Activated CD8-positive, alpha-beta T cell treated with anti-CD3 and anti-CD28 coated beads for 36 hours (primary cell): Measurements from ENCODE around the gene C19orf18. TPM values are rescaled to one million over a fixed set of nuclear protein-coding genes. Genes with fewer than 3 reads are reported as not detected.

Source experiments
- ATAC-seq: fragments of 200-7000 bp; cut with Tn5 transposase; one replicate; pipeline ENCODE4 v1.10.0; 2021; ENCODE audit warnings: mild to moderate bottlenecking, moderate library complexity
- CTCF ChIA-PET: fragments of 350-600 bp; sonication (Branson Sonifier 250); formaldehyde crosslinking; loops from one replicate; lab custom pipeline; 2021; ENCODE audit warnings: antibody characterized with exemption; lab: Charles Lee
- POLR2A ChIA-PET: fragments of 350-600 bp; sonication (Branson Sonifier 250); formaldehyde crosslinking; loops from one replicate; lab custom pipeline; 2021; ENCODE audit warnings: antibody characterized with exemption; lab: Charles Lee
- DNase-seq: peaks from one replicate; pipeline ENCODE4 v3.0.0-alpha.2; 2020
- H3K27ac Mint-ChIP-seq: one replicate; pipeline ENCODE4 v1.8.0; 2021; ENCODE audit warnings: mild to moderate bottlenecking, mixed read lengths
- H3K27me3 Mint-ChIP-seq: one replicate; pipeline ENCODE4 v1.8.0; 2021; ENCODE audit warnings: mixed read lengths
- H3K36me3 Mint-ChIP-seq: one replicate; pipeline ENCODE4 v1.8.0; 2021; ENCODE audit warnings: low read depth, mixed read lengths
- H3K4me1 Mint-ChIP-seq: one replicate; pipeline ENCODE4 v1.8.0; 2021; ENCODE audit warnings: low read depth, mixed read lengths
- H3K4me3 Mint-ChIP-seq: one replicate; pipeline ENCODE4 v1.8.0; 2021; ENCODE audit warnings: mild to moderate bottlenecking, moderate library complexity, mixed read lengths
- H3K9me3 Mint-ChIP-seq: one replicate; pipeline ENCODE4 v1.8.0; 2021; ENCODE audit warnings: mixed read lengths
- intact Hi-C: fragments of 100-400 bp; cut with micrococcal nuclease; formaldehyde crosslinking; loops from one replicate; pipeline ENCODE4 v1.10.0; 2022
- total RNA-seq, 2 experiments: library from RNA; stranded (reverse); gene quantifications; one replicate each; pipeline ENCODE4 v1.2.3, GENCODE V29; 2021
- TF ChIP-seq, protein P1 (sequence below): fragments of 200-600 bp; IDR thresholded peaks from one replicate; pipeline ENCODE4 v1.8.0; 2022; ENCODE audit warnings: antibody characterized with exemption, mild to moderate bottlenecking

C19orf18 gene
- under 1 TPM; 0.29 to 0.34 TPM for total RNA-seq

- Mint-ChIP-seq H3K4me3 (no peak within 1 kb of the TSS), H3K27me3 (no peaks in the 10 kb centered on the region), H3K9me3 (peaks cover 77% of the 10 kb centered on the region), H3K36me3 (peaks cover 68% of the 10 kb centered on the region), H3K27ac (no peak within 1 kb of the TSS), H3K4me1 (no peaks in the 10 kb centered on the region)
- no peak for DNase-seq
- POLR2A ChIA-PET, result no interaction called here
- CTCF ChIA-PET, result no interaction called here
- ATAC-seq, result no peak
- intact Hi-C loops, result no loop called here
- TF ChIP-seq, protein P1, sequence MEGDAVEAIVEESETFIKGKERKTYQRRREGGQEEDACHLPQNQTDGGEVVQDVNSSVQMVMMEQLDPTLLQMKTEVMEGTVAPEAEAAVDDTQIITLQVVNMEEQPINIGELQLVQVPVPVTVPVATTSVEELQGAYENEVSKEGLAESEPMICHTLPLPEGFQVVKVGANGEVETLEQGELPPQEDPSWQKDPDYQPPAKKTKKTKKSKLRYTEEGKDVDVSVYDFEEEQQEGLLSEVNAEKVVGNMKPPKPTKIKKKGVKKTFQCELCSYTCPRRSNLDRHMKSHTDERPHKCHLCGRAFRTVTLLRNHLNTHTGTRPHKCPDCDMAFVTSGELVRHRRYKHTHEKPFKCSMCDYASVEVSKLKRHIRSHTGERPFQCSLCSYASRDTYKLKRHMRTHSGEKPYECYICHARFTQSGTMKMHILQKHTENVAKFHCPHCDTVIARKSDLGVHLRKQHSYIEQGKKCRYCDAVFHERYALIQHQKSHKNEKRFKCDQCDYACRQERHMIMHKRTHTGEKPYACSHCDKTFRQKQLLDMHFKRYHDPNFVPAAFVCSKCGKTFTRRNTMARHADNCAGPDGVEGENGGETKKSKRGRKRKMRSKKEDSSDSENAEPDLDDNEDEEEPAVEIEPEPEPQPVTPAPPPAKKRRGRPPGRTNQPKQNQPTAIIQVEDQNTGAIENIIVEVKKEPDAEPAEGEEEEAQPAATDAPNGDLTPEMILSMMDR, result no peak
Observed at GRCh38 chr19:57974434-57974833, at the start of gene C19orf18. C19orf18 (minus strand) TSS chr19:57974534; CDS start chr19:57974432, 102 bp downstream.

GRCh38 chr19:58022283-58022660 lies 47.9 kb upstream of the C19orf18 start:
- ChIA-PET POLR2A (interaction anchor here (1.0 kb wide), 1 partner anchor 161 kb away, joined by 3 read pairs; no protein-coding TSS in a partner anchor), CTCF (interaction anchor here (0.7 to 1.6 kb wide), 10 partner anchors 13 to 160 kb away, joined by 3 to 5 read pairs (median 3); partner anchors contain the start of gene ZNF135)
- peaks cover 1% of the 10 kb centered on the region for H3K4me1 Mint-ChIP-seq
- DNase-seq (no peak), ATAC-seq (no peak)
- peaks cover 26% of the 10 kb centered on the region for H3K9me3 Mint-ChIP-seq
- no peaks in the 10 kb centered on the region for H3K36me3 Mint-ChIP-seq
- peaks cover 2% of the 10 kb centered on the region for H3K27me3 Mint-ChIP-seq
- TF ChIP-seq, protein P1, result no peak
- H3K27ac Mint-ChIP-seq, result peak overlapping the region; percentile 69
- no peak overlapping the region for H3K4me3 Mint-ChIP-seq
- intact Hi-C loops, result loop anchor here (5.0 kb wide), 1 partner anchor 135 kb away; no protein-coding TSS in a partner anchor

DNA sequence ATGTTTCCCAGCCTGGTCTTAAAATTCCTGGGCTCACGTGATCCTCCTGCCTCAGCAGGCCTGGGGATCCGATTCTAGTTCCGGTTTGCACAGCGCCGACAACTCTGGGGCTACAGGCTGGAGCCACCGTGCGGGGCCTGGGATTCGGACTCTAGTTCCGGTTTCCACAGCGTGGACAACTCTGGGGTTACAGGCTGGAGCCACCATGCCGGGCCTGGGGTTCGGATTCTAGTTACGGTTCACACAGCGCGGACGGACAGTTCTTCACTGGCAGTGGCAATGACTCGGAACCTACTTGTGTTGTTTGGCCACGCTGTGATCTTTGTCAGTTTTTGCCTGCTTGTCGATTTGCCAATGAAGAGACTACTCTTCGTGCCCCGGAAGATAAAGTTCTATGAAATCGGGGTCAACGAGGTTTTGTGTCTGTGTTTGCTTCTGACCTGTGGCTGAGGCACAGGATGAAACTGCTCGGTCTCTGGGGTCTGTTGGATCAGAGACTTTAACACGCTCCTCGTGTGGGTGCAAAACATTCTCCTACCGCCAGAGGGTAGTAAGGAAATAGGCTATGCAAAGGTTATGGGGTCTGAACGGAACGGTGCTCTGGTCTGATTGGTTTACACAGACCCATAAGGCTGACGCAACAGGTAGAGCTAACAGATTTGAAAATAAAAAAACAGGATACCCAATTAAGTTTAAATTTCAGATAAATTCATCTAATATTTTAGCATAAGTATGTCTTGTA lies 47.4 kb upstream of the C19orf18 start:
- Mint-ChIP-seq H3K27me3 (peaks cover 4% of the 10 kb centered on the region), H3K4me1 (peaks cover 1% of the 10 kb centered on the region), H3K9me3 (peaks cover 26% of the 10 kb centered on the region), H3K27ac (no peak overlapping the region), H3K36me3 (no peaks in the 10 kb centered on the region), H3K4me3 (no peak overlapping the region)
- POLR2A ChIA-PET, result interaction anchor here (1.0 kb wide), 1 partner anchor 162 kb away, joined by 3 read pairs; no protein-coding TSS in a partner anchor
- ATAC-seq (peak; percentile 100), DNase-seq (peak; percentile 81)
- intact Hi-C loops, result loop anchor here (5.0 kb wide), 1 partner anchor 136 kb away; no protein-coding TSS in a partner anchor
- CTCF ChIA-PET, result interaction anchor here (0.7 to 1.6 kb wide), 10 partner anchors 13 to 160 kb away, joined by 3 to 5 read pairs (median 3); partner anchors contain the start of gene ZNF135
- TF ChIP-seq, protein P1, result peak; percentile 67

DNA sequence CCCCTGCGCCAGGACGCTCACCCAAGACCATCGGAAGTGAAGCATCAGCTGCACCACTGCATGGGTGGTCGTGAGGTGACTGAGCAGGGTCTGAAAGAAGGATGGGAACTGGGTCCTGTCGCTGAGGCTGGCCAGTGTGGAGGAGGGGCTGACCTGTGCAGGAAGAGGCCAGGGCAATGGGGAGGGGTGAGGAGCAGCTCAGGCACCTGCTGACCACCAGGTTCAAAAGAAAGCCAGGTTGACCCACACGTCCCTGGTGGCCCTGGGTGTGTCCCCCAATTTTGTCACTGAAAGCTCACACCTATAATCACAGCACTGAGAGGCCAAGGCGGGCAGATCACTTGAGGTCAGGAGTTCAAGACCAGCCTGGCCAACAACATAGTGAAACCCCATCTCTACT lies 45.8 kb upstream of the C19orf18 start:
- ChIA-PET CTCF (no interaction called here), POLR2A (no interaction called here)
- TF ChIP-seq, protein P1, result no peak
- no peak for DNase-seq
- H3K9me3 Mint-ChIP-seq, result peaks cover 20% of the 10 kb centered on the region
- no peak overlapping the region for H3K27ac Mint-ChIP-seq
- H3K36me3 Mint-ChIP-seq, result no peaks in the 10 kb centered on the region
- no peak overlapping the region for H3K4me3 Mint-ChIP-seq
- intact Hi-C loops, result loop anchor here (5.0 kb wide), 1 partner anchor 137 kb away; no protein-coding TSS in a partner anchor
- ATAC-seq, result no peak
- H3K27me3 Mint-ChIP-seq, result peaks cover 4% of the 10 kb centered on the region
- H3K4me1 Mint-ChIP-seq, result peaks cover 1% of the 10 kb centered on the region

DNA sequence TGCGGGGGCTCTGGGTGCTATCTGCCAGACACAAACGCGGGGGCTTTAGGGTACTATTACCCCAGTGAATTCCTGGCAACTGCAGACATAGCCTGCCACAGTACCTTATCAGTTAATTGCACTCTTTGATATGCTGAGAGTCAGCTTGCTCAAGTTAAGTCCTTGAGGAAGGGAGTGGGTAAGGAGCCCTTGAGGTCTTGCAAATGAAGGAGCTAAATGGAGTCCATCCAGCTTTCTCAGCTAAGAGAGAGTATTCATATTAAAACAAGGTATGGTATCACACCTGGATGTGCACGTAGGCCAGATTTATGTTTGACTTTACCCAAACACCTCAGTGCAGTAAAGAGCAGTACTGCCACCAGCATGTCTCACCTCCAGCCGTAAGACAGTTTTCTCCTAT lies 39.8 kb upstream of the C19orf18 start:
- intact Hi-C loops, result no loop called here
- Mint-ChIP-seq H3K4me1 (peaks cover 4% of the 10 kb centered on the region), H3K27me3 (peaks cover 4% of the 10 kb centered on the region), H3K27ac (no peak overlapping the region), H3K9me3 (peaks cover 34% of the 10 kb centered on the region), H3K36me3 (peaks cover 9% of the 10 kb centered on the region), H3K4me3 (no peak overlapping the region)
- POLR2A ChIA-PET, result no interaction called here
- ATAC-seq (no peak), DNase-seq (no peak)
- TF ChIP-seq, protein P1, result no peak
- CTCF ChIA-PET, result no interaction called here
